Caki2 (cell line): ENCODE measurements around the gene MAP3K21. TPM values are rescaled to one million over a fixed set of nuclear protein-coding genes. Genes with fewer than 3 reads are reported as not detected.

Experiments
- DNase-seq: peaks from one replicate; pipeline ENCODE4 v3.0.0-alpha.2; 2015; ENCODE audit warnings: low read depth
- in situ Hi-C: cut with HindIII; loops from 2 replicates; pipeline ENCODE4 v1.10.0; 2016; ENCODE audit warnings: low sequenced_read_pairs, low pct_unique_long_range_greater_than_20kb, mixed read lengths
- total RNA-seq: library from RNA; depleted of rRNA; stranded (reverse); fragments of >200 nt; shearing (Covaris generic); gene quantifications from 2 replicates; pipeline ENCODE4 v1.2.3, GENCODE V29; 2014; ENCODE audit warnings: low replicate concordance

Gene MAP3K21
- total RNA-seq, 1 experiment from 2014 or later = 4.9 TPM

- in situ Hi-C loops = no loop called here
- no peak for DNase-seq
Measured at GRCh38 chr1:233319272-233319671, 8.3 kb upstream of the MAP3K21 start.

GRCh38 chr1:233320023-233320422 lies 7.5 kb upstream of the MAP3K21 start:
- in situ Hi-C loops = no loop called here
- DNase-seq = no peak

GRCh38 chr1:233323718-233324117 lies 3.8 kb upstream of the MAP3K21 start:
- no peak for DNase-seq
- in situ Hi-C loops = no loop called here

- in situ Hi-C loops = no loop called here
- DNase-seq = no peak
Measured at GRCh38 chr1:233326319-233326718, 1.2 kb upstream of the MAP3K21 start.

GRCh38 chr1:233326811-233327650 lies 493 bp upstream of the MAP3K21 start:
- DNase-seq = peak; percentile 78
- in situ Hi-C loops = no loop called here

GRCh38 chr1:233328142-233328921 lies 808 bp downstream of the MAP3K21 start:
- DNase-seq = peak; percentile 56
- in situ Hi-C loops = no loop called here

- DNase-seq = no peak
- in situ Hi-C loops = no loop called here
Measured at GRCh38 chr1:233331676-233332519, 4.4 kb downstream of the MAP3K21 start.

GRCh38 chr1:233333086-233333485 lies 5.6 kb downstream of the MAP3K21 start:
- no peak for DNase-seq
- in situ Hi-C loops = no loop called here

- in situ Hi-C loops = no loop called here
- DNase-seq = no peak
Measured at GRCh38 chr1:233334092-233334491, 6.6 kb downstream of the MAP3K21 start.

- no peak for DNase-seq
- in situ Hi-C loops = no loop called here
Measured at GRCh38 chr1:233336554-233337456, 9.3 kb downstream of the MAP3K21 start.

GRCh38 chr1:233337505-233337904 lies 10.0 kb downstream of the MAP3K21 start:
- in situ Hi-C loops = no loop called here

GRCh38 chr1:233338102-233338501 lies 10.6 kb downstream of the MAP3K21 start:
- in situ Hi-C loops = no loop called here
- no peak for DNase-seq

More at GRCh38 chr1:233337505-233337904, 10.0 kb downstream of the MAP3K21 start:
- no peak for DNase-seq

- in situ Hi-C loops = no loop called here
- no peak for DNase-seq
Measured at GRCh38 chr1:233340031-233340555, 12.6 kb downstream of the MAP3K21 start.

GRCh38 chr1:233340966-233341516 lies 13.5 kb downstream of the MAP3K21 start:
- in situ Hi-C loops = no loop called here
- no peak for DNase-seq

- DNase-seq = no peak
- in situ Hi-C loops = no loop called here
Measured at GRCh38 chr1:233342086-233342485, 14.6 kb downstream of the MAP3K21 start.

- peak; percentile 28 for DNase-seq
- in situ Hi-C loops = no loop called here
Measured at GRCh38 chr1:233343262-233343661, 15.7 kb downstream of the MAP3K21 start.

- no peak for DNase-seq
- in situ Hi-C loops = no loop called here
Measured at GRCh38 chr1:233347338-233347737, 19.8 kb downstream of the MAP3K21 start.
